NCI-H1105 (cell line): ENCODE results near the gene CBX3.
"Not testable (repeated sequence)": the region's sequence is repeated elsewhere in the genome, so short reads cannot be mapped to it uniquely, and the experiment has no call there.

Experiments
- DNase-seq: peaks from one replicate; lab custom pipeline; 2025; lab: John Stamatoyannopoulos, UW

Gene CBX3

DNA sequence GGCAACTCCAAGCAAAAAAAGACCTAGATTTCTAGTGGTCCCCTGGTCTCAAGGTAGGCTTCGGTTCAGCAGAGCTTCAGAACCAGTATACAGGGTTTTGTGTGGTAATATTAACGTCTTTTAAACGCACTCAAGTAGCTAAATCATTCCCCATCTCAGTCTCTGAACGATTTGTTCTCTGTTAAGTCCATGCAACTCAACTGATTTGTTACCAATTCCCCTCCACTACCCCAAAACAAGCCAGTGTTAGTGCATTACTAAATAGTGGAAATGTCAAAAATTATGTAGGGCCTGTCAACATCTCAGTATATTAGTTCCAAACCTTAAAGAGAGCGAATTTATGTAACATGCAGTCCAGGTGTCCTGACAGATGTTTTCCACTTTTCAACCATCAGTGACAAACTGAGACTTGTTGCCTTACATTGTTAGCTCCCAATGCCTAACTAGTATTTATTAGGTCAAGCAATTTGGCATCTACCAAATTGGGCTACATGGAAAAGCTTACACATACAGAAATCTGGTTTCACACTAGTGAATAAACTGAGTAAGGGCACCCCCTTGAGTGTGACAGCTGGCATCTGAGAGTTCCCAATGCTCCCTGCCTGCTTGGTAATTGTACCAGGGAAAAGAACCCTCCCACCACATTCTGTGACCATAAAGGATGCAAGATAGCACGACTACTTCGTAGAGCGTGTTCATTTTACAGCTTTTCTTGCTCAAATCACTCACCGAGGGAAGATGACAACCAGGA lies 13.2 kb upstream of the CBX3 start:
- DNase-seq, result peak; percentile 12

DNA sequence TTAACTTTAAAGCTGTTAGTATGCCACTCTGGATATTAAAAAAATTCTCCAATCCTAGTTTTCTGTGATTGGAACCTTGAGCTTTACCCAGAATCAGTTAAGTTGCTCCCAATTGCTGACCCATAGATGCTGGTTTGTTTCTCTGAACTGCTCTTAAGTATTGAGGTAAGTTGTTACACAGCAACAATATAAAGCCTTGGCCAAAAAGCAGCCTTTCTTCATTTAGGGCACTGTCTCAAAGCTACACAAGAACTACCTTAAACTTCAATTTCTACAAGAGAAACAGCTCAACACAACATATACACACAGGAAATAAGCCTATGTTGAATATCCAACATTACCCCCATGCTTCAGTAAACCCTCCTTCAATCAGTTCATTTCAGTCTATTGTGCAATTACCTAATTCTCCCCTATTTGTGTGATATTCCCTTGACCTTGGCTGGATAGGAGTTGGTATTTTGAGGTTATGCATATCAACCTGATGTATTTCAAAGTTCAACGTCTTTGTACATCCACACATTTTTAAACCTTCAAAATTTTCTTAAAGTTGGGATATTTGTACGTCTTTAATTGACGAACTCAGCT lies 12.5 kb upstream of the CBX3 start:
- no peak for DNase-seq

DNA sequence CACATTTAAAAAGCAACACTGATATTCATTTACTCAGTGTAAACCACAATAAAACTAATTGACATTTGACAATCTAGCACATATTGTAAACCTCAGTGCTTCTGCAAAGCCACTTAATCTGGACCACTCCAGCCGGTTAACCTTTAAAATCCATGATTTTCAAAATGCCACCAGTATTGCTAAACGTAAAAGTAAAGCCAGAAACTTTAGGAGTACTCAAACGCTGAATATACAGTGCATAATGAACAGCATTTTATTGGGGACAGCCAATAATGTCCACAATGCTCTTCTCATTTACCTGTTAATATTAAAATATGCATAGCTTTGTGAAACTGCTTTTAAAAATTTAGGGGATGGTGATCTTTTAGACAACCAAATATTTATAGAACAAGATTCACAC lies 11.8 kb upstream of the CBX3 start:
- DNase-seq, result no peak

DNA sequence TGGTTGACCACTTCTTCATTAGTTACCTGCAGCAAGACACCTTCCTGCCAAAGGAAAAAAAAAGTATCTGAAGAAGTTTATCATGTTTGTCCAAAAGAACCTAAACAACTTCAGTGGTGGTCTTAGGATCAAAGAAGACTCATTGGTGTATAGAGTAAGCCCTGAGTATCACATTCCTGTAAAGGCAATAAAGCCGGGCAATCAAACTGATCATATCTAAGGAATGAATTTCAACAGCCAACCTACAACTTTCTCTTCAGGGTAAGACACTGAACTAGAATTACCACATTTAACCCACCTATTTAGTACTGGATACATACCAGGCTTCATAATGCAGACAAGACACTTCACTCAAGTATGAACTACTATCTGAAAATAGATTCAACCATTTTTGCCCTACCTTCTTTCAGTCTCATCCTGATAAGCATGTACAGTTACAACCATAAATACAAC lies 11.1 kb upstream of the CBX3 start:
- DNase-seq, result no peak

DNA sequence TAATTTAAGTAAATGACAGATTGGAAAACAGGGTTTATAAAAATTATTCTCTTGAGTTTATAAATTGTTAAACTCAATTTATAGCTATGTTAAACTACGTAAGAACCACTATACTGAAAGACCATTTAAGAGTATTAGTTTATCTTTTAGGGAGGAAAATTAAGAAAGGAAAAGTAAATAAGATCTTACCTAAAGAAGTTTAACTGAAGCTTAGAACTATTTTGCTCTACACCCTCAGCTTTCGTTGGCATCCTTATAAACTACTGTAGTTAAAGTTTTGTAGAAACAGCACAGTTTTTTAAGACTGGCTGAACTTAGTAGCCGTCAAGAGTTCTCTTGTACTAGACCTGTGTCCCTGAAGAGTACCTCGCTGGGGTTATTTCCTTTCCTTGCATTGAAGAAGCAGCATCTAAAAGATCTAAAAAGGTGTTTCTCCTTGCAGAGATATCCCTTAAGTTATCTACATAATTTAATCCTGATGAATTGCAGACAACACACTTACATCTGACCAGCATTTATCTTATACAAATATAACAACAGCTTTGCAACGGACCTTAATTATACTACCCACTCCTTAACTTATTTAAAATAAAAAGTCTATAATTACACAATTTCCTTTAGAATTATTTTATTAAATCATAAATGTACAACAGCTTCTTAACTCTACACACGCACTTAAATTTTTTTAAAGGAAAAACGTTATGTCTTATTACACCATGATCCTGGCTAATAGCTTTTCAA lies 10.1 kb upstream of the CBX3 start:
- DNase-seq, result no peak

DNA sequence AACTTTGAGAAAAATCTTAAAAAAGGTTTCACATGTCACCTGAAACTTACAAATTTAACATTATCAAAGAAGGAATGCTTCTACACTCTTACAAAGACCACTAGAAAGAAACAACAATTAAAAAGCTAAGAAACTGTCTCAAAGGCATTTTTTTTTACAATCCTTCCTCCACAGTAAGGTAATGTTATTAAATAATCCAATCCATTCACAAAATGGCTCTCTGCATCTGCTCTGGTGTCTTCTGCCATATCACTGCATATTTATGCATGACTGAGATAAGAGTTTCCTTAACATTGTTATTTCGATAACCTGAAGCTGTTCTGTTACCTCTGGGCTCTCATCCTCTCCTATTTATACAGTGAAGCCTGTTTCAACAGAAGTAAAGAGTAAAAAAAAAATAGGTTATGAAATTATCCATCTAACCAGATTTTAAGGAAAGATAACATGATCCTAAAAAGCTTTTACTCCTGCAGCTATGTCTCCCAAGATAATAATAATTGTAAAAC lies 9.5 kb upstream of the CBX3 start:
- DNase-seq, result no peak

DNA sequence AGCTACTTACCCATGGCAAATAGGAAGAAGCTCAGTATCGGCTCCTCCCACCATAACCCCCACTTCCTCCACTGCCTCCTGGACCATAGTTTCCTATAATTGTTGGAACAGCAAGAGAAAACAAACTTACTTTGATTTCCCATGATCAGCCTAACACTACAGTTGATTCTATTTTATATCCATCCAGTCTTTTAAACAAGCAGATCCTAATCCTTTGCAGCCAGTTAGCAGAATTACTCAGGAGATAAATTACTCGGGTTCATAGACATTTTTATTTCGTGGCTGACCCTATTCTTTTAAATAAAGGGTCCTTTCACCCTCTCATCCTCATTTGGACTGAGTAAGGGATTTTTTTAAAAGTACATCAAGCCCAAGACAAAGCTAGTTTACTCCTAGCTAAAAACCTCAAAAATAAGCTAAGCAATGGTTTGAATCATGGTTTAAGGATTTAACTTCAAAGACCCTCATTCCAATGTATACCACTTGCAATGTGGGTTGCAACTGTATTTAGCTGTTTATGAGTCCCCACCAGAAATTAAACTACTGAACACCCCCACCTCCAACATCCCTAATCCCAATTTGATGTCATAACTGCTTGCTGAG lies 9.0 kb upstream of the CBX3 start:
- DNase-seq, result no peak

DNA sequence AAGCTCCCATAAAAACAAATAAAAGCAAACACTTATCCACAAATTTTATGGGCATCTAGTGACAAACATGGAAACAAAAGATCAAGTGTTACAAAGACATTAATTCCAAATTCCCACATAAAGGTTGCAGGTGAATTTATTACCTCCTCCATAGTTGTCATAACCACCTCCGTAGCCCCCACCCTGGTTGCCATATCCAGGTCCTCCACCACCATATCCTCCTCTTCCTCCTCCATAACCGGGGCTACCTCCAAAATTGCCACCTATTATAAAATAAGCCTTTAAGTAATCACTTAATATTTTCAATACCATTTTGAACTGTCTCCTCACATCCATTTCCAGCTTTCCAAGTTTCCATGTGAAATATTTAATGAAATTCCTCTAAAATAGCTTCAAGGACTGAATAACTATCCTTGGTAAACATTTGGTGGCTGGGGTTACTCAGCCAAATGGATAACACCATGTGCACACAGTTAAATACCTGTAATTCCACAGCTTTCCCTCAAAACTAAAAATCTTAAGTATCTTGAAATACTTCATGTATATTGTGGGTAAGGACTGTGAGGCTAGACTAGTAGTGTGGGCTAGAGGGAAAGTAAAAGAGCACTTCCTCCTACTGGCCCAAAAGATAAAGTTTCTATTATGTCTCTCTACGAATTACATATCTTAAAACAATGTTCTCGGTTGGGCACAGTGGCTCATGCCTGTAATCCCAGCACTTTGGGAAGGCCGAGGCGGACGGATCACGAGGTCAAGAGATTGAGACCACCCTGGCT lies 7.9 kb upstream of the CBX3 start:
- no peak for DNase-seq

DNA sequence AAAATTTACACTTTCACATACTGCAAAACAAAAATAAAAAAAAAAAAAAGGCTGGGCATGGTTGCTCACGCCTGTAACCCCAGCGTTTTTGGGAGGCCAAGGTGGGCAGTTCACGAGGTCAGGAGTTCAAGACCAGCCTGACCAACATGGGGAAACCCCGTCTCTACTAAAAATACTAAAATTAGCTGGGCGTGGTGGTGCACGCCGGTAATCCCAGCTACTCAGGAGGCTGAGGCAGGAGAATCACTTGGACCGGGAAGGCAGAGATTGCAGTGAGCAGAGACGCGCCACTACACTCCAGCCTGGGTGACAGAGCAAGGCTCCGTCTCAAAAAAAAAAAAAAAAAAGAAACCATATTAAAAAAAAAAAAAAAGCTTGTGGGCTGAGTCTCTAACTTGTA lies 6.8 kb upstream of the CBX3 start:
- DNase-seq, result not testable (repeated sequence)

DNA sequence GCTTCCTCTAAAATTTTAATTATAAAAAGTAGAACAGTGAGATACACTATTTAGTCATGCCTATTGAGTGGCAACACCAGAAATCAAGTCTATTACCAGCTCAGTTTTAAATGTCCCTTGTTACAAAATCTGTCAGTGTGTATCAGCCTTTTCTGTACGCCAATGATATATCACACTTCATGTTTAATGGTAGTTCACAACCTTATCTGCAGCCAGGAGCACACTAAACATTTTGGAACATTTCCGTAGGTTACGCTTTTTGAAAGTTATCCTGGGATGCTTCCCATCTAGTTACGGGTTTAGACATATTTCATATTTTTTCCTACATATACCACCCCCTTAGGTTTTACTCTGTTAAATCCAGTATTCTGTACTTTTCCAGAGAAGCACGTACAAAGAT lies 6.4 kb upstream of the CBX3 start:
- DNase-seq, result no peak

DNA sequence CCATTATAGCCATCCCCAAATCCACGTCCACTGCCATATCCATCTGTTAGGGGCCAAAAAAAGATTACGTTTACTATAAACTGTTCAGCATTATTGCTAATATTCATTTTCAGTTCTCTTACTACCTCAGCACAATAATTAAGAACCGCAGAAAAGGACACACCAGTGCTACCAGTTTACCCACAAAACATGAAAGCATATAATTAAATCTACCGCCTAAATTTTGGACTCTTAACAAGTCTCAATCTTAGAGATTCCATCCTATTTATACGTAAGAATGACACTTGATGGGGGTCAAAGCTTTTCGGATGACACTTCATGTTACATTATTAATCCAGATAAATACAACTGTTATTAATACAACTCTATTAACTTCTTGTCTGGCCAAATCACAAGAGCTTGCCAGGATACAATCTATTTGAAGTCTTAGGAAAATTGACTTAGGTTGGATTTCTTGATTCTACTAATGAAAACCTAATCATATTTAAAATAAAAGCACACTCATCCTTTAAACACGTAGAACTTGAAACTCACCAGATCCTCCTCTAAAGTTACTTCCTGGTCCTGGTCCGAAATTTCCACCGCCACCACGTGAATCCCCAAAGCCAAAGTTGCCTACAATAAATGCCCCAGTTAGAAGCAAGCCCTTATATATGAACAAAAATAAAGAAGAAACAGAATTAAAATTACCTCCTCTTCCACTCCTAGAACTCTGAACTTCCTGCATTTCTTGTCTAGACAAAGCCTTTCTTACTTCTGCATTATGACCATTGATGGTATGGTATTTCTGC lies 5.5 kb upstream of the CBX3 start:
- DNase-seq, result no peak

DNA sequence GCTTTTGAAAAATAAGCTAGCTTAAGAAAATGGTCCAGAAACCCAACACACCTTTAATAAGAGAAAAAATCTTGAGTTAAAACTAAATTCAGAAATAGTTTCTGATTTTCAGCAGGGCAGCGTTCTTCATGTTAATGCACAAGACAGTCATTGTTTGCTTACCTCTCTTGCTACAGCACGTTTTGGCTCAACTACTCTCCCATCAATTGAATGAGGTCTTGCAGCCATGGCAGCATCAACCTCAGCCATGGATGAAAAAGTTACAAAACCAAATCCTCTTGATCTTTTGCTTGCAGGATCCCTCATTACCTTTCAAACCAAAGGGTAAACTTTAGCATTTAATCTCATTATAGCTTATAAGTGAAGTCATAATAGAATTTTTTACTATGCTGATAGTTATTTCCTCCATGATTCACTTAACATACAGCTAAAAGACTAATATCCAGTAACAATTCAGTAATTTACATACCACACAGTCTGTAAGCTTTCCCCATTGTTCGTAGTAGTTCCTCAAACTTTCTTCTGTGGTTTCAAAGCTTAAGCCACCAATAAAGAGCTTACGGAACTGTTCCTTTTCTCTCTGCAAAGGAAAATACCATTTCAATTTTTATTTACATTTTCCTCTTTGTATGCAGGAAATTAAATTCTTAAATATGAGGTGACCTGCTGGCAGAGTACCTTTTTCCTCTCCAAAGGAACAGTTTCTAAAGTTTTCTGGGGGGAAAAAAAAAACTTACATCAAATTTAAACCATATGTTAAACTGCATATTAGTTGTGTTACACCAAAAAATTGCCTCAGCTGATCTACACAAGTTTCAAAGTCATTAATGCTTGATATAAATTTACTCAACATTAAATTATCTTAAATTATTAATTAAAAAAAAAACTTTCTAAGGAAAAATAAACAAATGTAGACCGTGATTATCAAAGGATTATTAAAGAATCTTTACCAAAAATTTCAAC lies 4.1 kb upstream of the CBX3 start:
- no peak for DNase-seq

DNA sequence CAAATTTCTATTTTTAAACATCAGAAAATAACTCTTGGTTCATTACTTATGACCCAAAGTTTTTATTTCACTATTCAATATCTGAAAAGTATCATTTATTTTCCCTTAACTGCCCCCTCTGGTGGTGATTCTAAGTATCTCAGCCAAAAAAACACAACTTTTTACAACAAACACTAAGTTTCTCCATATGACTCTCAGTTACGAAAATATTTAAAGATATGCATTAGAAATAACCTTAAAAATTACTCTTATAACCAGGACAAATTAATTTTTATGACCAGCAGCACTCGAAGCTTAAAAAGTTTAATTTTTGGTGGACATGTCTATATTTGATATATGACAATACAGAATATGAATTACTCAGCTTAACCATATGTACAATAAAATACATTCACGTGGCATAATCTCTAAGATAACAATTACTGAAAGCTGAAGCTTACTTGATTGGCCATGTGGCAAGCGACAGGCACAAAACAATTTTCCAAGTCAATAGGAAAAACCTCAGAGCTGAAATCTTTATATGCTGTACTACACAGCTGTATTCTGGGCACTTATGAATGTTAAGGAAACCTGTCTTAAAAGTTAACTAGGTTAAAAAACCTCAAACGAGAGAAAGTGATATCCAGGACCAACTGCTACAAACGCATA lies 3.3 kb upstream of the CBX3 start:
- peak; percentile 5 for DNase-seq

DNA sequence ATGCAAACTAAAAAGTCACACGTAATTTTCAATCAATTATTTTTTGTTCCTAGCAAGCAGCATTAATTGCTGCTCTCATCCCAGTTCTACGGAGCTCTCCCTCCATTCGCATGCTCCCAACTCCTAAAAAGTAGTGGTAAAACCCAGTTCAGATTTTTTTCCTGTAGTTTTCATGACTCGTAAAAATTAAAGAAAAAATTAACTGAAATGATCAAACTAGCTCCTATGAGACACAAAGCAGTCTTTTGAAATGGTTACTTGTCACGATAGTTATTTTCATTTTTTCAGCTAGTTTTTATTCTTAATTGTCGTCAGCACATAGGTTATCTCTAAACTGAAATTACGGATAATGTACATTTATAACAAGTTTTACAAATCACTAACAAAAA lies 2.8 kb upstream of the CBX3 start:
- DNase-seq, result no peak

DNA sequence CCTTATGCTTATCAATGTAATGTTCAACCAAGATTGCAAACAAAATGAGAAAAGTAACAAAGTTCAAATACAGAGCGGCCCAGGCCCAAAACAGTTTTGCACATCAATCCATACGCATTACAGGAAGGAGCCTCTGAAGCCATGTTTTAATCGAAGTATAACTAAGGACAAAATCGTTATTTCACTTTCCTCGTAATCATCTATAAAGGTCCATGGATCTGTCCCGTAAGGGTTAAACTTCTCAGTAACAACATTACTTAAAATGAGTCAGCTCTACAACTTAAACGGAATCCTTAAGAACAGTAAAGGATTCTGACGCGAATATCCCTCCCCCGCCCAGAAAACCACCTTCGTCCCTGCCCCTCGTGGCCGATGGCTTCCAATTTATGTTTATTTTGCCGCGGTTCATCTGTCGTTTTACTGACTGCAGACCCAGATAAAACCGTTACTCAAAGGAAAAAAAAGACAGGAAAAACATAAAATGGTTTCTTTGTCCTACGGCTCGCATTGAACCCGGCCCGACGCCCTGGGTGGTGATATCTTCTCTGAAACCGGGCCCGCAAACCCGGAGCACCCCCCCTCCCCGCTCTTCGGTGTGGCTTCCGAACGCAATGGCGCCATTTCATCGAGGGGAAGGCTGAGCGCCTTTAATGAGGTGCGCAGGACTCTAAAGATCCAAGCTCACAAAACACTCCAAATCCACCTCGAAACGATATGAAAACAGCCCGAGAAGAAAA lies 2.1 kb upstream of the CBX3 start:
- peak; percentile 52 for DNase-seq

DNA sequence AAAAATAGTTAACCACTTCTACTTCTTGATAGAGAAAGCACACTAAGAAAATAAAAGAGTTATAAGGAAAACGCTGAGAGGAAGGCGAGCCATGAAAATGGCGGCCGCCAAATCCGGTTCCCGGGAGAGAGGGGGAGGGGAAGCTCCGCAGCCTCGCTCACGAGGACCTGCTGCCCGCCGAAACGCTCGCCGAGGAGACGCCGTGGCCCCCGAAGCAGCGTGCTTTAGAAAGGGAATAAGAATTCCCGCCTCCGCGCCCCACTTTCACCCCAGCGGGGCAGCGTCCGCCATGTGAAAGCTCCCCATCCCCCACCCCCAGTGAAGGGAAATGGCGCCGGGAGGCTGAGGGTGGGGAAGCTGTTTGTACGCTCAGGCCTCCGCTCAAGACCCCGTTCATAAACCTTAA lies 1.5 kb upstream of the CBX3 start:
- peak; percentile 51 for DNase-seq

DNA sequence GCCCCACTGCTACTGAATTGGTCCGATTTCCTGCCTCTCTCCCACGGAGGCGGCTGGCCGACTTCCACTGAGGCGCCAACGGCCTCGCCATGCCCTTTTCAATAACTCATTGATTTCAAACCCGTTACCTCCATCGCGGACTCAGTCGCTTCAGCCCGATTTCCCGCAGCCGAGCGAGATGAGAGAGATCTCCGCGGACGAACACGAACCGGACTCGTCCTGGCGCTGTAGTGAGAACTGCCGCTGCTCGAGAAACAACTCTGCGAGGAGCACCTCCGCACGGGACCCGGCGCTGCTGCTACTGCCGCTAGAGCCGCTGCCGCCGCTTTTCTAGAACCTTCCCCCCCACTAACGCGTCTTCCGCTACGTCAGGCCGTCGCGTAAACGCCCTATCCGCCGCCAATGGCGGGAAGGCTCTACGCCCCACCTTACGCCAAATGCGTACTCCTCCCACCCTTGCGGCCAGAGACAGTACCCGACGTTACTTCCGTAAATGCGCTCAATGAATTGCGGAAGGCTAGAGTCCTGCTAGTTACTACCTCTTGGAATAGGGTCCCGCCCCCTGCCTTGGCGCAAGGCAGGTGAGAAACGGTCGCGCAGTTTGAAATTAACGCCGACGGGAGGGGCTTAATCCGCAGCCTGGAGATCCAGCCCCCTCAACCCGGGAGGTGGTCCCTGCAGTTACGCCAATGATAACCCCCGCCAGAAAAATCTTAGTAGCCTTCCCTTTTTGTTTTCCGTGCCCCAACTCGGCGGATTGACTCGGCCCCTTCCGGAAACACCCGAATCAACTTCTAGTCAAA lies 900 bp upstream of the CBX3 start, which contains the start of gene HNRNPA2B1:
HNRNPA2B1 (minus strand) TSS at position 303 of the 803 bp plus-strand sequence; CDS start at position 134, 169 bp downstream.
- peak; percentile 98 for DNase-seq
